ENCODE measurements around the gene SLC35F3.

DNA sequence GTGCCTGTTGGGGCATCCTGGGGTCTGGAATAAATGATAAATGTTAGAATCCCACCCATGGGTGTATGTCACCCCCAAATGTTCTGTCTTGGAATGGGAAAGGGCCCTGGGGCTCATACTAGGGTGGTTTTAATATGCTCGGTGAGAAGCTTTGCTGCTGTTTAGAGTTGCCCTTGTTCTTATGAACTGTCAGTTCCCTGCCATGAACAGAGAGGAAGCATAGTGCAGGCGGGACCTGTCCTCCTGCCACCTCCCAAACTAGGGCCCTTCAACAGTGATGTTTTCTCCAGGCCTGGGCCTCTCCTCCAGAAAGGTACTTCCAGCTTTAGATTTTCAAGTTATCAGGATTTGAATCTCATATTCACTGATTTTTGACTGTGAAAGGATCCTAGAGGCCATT, 388.1 kb downstream of the SLC35F3 start:
- TF ChIP-seq CTCF (conservative IDR thresholded peaks at IDR 0.05 in 1 of 2, IDR thresholded peaks at IDR 0.05 in 1 of 2; ENCODE audit: extremely low read depth in 1 of 2, insufficient read depth in 1 of 2, low read depth in 1 of 2, low read length in 2 of 2) = no peak
- TF ChIP-seq EZH2 (IDR thresholded peaks at IDR 0.05; ENCODE audit: borderline replicate concordance, low read length) = no peak

All from mammary epithelial cell (primary cell).